GM23338 (cell line): Measurements from ENCODE around the gene LIX1. TPM values are rescaled to one million over a fixed set of nuclear protein-coding genes. Genes with fewer than 3 reads are reported as not detected.

Experiments
- ATAC-seq: fragments of 200-7000 bp; cut with Tn5 transposase; 3 replicates; pipeline ENCODE4 v1.9.1; 2020
- DNase-seq: peaks from one replicate; pipeline ENCODE4 v3.0.0-alpha.2; 2015; ENCODE audit warnings: low spot score
- H2AFZ ChIP-seq: fragments of 200-600 bp; sonication (generic); 2 replicates; pipeline ENCODE4 v1.8.0; 2016; ENCODE audit warnings: antibody characterized with exemption, mild to moderate bottlenecking, moderate library complexity
- H3F3A ChIP-seq: fragments of 200-600 bp; sonication (generic); replicated peaks from 2 replicates; pipeline ENCODE4 v1.8.0; 2017; ENCODE audit warnings: antibody characterized with exemption, mixed run types, low read depth
- H3K27ac ChIP-seq: fragments of 200-600 bp; sonication (generic); 2 replicates; pipeline ENCODE4 v1.6.1; 2016; ENCODE audit warnings: low read depth
- H3K27me3 ChIP-seq: fragments of 200-600 bp; sonication (generic); 2 replicates; pipeline ENCODE4 v1.8.0; 2016; ENCODE audit warnings: mild to moderate bottlenecking, mixed run types, moderate library complexity; ENCODE audit not compliant: insufficient read depth
- H3K36me3 ChIP-seq: fragments of 200-600 bp; sonication (generic); 2 replicates; pipeline ENCODE4 v1.8.0; 2016; ENCODE audit warnings: mild to moderate bottlenecking; ENCODE audit not compliant: insufficient read depth
- H3K4me1 ChIP-seq: fragments of 200-600 bp; sonication (generic); 2 replicates; pipeline ENCODE4 v1.8.0; 2016; ENCODE audit warnings: mild to moderate bottlenecking, moderate library complexity; ENCODE audit not compliant: insufficient read depth
- H3K4me2 ChIP-seq: fragments of 200-600 bp; sonication (generic); 2 replicates; pipeline ENCODE4 v1.7.1; 2017; ENCODE audit warnings: mixed run types
- H3K4me3 ChIP-seq: fragments of 200-600 bp; sonication (generic); 2 replicates; pipeline ENCODE4 v1.6.1; 2016; ENCODE audit warnings: mixed run types
- H3K79me2 ChIP-seq: fragments of 200-600 bp; sonication (generic); replicated peaks from 2 replicates; pipeline ENCODE4 v1.8.0; 2017; ENCODE audit warnings: mild to moderate bottlenecking; ENCODE audit not compliant: insufficient read depth
- H3K9me2 ChIP-seq: fragments of 200-600 bp; sonication (generic); 2 replicates; pipeline ENCODE4 v1.8.0; 2017; ENCODE audit not compliant: insufficient read depth
- H4K20me1 ChIP-seq: fragments of 200-600 bp; sonication (generic); replicated peaks from 2 replicates; pipeline ENCODE4 v1.8.0; 2017; ENCODE audit warnings: mild to moderate bottlenecking; ENCODE audit not compliant: insufficient read depth
- H3K27ac Mint-ChIP-seq: 2 replicates; pipeline ENCODE4 v1.8.0; 2020; ENCODE audit warnings: inconsistent platforms, mild to moderate bottlenecking, moderate library complexity, mixed read lengths
- H3K27me3 Mint-ChIP-seq: 3 replicates; pipeline ENCODE4 v1.8.0; 2022; ENCODE audit warnings: low read depth, mild to moderate bottlenecking, moderate library complexity, mixed read lengths, inconsistent platforms; ENCODE audit not compliant: insufficient read depth, poor library complexity
- H3K36me3 Mint-ChIP-seq: 3 replicates; pipeline ENCODE4 v1.8.0; 2021; ENCODE audit warnings: low read depth, mild to moderate bottlenecking, inconsistent platforms, moderate library complexity, mixed read lengths
- H3K4me1 Mint-ChIP-seq: 3 replicates; pipeline ENCODE4 v1.8.0; 2020; ENCODE audit warnings: mild to moderate bottlenecking, inconsistent platforms, mixed read lengths
- H3K4me3 Mint-ChIP-seq: 3 replicates; pipeline ENCODE4 v1.8.0; 2021; ENCODE audit warnings: moderate library complexity, mild to moderate bottlenecking, inconsistent platforms, mixed read lengths
- H3K9me3 Mint-ChIP-seq: 3 replicates; pipeline ENCODE4 v1.8.0; 2020; ENCODE audit warnings: moderate library complexity, mild to moderate bottlenecking, inconsistent platforms, mixed read lengths
- CREB1 ChIP-seq: fragments of 250-450 bp; sonication (Bioruptor Pico); IDR thresholded peaks from 2 replicates; pipeline ENCODE4 v1.5.0; 2020; ENCODE audit warnings: low read depth, mild to moderate bottlenecking, moderate library complexity
- CTCF ChIP-seq, 2 experiments: fragments of 200-600 bp in 1 of 2; sonication (generic) in 1 of 2; conservative IDR thresholded peaks; 2 replicates each; pipeline versions ENCODE4 v1.5.1 to v1.6.1; 2016 to 2017; ENCODE audit warnings: antibody characterized with exemption in 2 of 2, low read depth in 2 of 2, mild to moderate bottlenecking in 2 of 2, moderate library complexity in 1 of 2
- ETS1 ChIP-seq: IDR thresholded peaks from 2 replicates; pipeline ENCODE4 v1.6.1; 2016; ENCODE audit warnings: antibody characterized with exemption
- EZH2 ChIP-seq: fragments of 200-600 bp; sonication (generic); IDR thresholded peaks from one replicate; pipeline ENCODE4 v1.8.0; 2017; ENCODE audit warnings: antibody characterized with exemption, mild to moderate bottlenecking, low read depth; ENCODE audit not compliant: unreplicated experiment
- EZH2phosphoT487 ChIP-seq: fragments of 200-600 bp; sonication (generic); IDR thresholded peaks from one replicate; pipeline ENCODE4 v1.8.1; 2018; ENCODE audit warnings: antibody characterized with exemption; ENCODE audit not compliant: unreplicated experiment
- JUNB ChIP-seq: IDR thresholded peaks from one replicate; pipeline ENCODE4 v1.6.1; 2016; ENCODE audit warnings: antibody characterized with exemption; ENCODE audit not compliant: unreplicated experiment
- NANOG ChIP-seq: IDR thresholded peaks from 2 replicates; pipeline ENCODE4 v1.6.1; 2016; ENCODE audit warnings: antibody characterized with exemption, borderline replicate concordance
- POLR2AphosphoS5 ChIP-seq: IDR thresholded peaks from 2 replicates; pipeline ENCODE4 v1.6.1; 2016; ENCODE audit warnings: antibody characterized with exemption, low read depth
- REST ChIP-seq: IDR thresholded peaks from one replicate; pipeline ENCODE4 v1.6.1; 2018; ENCODE audit warnings: antibody characterized with exemption; ENCODE audit not compliant: unreplicated experiment
- STAT1 ChIP-seq: IDR thresholded peaks from one replicate; pipeline ENCODE4 v1.6.1; 2016; ENCODE audit warnings: antibody characterized with exemption; ENCODE audit not compliant: unreplicated experiment
- ZNF114 ChIP-seq: fragments of 250-450 bp; sonication (Bioruptor Pico); IDR thresholded peaks from 2 replicates; pipeline ENCODE4 v1.5.0; 2020; ENCODE audit warnings: mild to moderate bottlenecking, moderate library complexity
- ZNF331 ChIP-seq: fragments of 250-450 bp; sonication (Bioruptor Pico); IDR thresholded peaks from 2 replicates; pipeline ENCODE4 v1.5.0; 2020; ENCODE audit warnings: low read depth, mild to moderate bottlenecking, moderate library complexity
- ZNF462 ChIP-seq: fragments of 250-450 bp; sonication (Bioruptor Pico); IDR thresholded peaks from 2 replicates; pipeline ENCODE4 v1.5.0; 2020; ENCODE audit warnings: mild to moderate bottlenecking, moderate library complexity
- polyA plus RNA-seq: library from polyadenylated mRNA; unstranded; fragments of >200 nt; fragmentation: Nextera tagmentation; extraction: Ambion mirVana; gene quantifications from 2 replicates; pipeline ENCODE4 v1.2.1, GENCODE V29; 2016
- total RNA-seq: library from RNA; depleted of rRNA; stranded (reverse); fragments of >200 nt; shearing (Covaris generic); gene quantifications from 2 replicates; pipeline ENCODE4 v1.2.3, GENCODE V29; 2014

Gene LIX1
- total and polyA plus RNA-seq, 2 experiments from 2014 or later: 0.13 TPM; not detected in 1

GRCh38 chr5:97182571-97183099 is 40.2 kb upstream of the LIX1 start:
- Mint-ChIP-seq H3K9me3 (peaks cover 8% of the 10 kb centered on the region; the same call in 2 of the 3 replicates), H3K27ac (peak overlapping the region; percentile 100), H3K4me1 (peaks cover 11% of the 10 kb centered on the region), H3K27me3 (peaks cover 13% of the 10 kb centered on the region), H3K4me3 (peak overlapping the region; percentile 97), H3K36me3 (peaks cover 38% of the 10 kb centered on the region)
- H3K9me2 ChIP-seq: peaks cover 5% of the 10 kb centered on the region; the same call in 1 of the 2 replicates
- no peak overlapping the region for H2AFZ ChIP-seq
- no peak for TF ChIP-seq JUNB
- no peak for TF ChIP-seq CREB1 (CRISPR knock-in tag)
- TF ChIP-seq STAT1: no peak
- no peak for TF ChIP-seq ETS1
- TF ChIP-seq ZNF462 (CRISPR knock-in tag): no peak
- TF ChIP-seq EZH2phosphoT487: no peak
- no peak for TF ChIP-seq REST
- no peak for TF ChIP-seq POLR2AphosphoS5
- TF ChIP-seq CTCF (conservative IDR thresholded peaks at IDR 0.05; ENCODE audit: low read depth in 2 of 2): no peak
- TF ChIP-seq ZNF114 (CRISPR knock-in tag): no peak
- no peak for TF ChIP-seq NANOG
- TF ChIP-seq EZH2: no peak
- TF ChIP-seq ZNF331 (CRISPR knock-in tag): no peak
- peaks cover 9% of the 10 kb centered on the region for H3K27me3 ChIP-seq
- H3K79me2 ChIP-seq: peaks cover 37% of the 10 kb centered on the region
- H3K27ac ChIP-seq: no peak overlapping the region
- peaks cover 4% of the 10 kb centered on the region; the same call in 1 of the 2 replicates for H3K4me1 ChIP-seq
- peak overlapping the region; percentile 89 for H3K4me2 ChIP-seq
- H3F3A ChIP-seq: no peaks in the 10 kb centered on the region
- peaks cover 13% of the 10 kb centered on the region for H3K36me3 ChIP-seq
- ATAC-seq (no peak), DNase-seq (no peak)
- H4K20me1 ChIP-seq: no peaks in the 10 kb centered on the region
- H3K4me3 ChIP-seq: peak overlapping the region; percentile 68
